Hindlimb muscle (tissue), 1 donor: Measurements from ENCODE around the gene ESYT2. TPM values are rescaled to one million over a fixed set of nuclear protein-coding genes. Genes with fewer than 3 reads are reported as not detected.

Experiments
- DNase-seq: peaks from one replicate; pipeline ENCODE4 v3.0.0-alpha.2; 2013
- polyA plus RNA-seq: library from polyadenylated mRNA; unstranded; fragments of 120-200 nt; gene quantifications from one replicate; pipeline ENCODE4 v1.2.1, GENCODE V29; 2013; ENCODE audit not compliant: insufficient read length

ESYT2 gene
- polyA plus RNA-seq, 1 donor = 31.7 TPM

DNA sequence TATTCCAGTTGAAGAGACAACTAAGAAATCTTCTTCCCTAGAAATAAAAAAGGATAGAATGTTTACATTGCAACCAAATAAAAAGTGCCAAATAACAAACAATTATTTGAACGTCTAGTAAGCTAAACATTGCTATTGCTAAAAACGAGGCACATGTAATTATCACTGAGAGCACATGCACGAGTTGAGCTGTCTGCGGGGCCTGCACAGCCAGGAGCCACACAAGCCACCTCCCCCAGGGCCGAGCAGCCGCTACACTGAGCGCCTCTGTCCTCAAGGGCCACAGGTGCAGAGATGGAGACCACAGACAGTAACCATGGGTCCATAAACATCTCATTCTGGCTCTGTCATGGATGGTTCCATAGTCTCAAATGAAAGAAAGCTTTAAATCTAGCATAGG is 141.9 kb downstream of the ESYT2 start:
- no peak for DNase-seq

DNA sequence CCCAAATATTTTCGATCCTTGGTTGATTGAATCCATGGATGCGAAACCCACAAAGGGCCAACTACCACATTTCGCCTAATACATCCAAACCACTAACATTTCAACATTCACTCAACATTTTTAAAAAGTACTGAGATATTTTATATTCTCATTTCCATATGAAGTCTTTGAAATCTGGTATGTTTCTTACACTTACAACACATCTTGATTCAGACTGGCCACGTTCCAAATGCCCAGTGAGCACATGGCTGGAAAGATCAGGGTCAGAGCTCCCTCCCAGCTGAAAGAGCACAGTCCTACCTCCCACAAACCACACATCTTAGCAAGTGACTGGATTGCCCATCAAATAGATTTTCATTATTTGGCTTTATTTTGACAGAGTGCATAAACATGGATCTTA is 143.6 kb downstream of the ESYT2 start:
- no peak for DNase-seq

DNA sequence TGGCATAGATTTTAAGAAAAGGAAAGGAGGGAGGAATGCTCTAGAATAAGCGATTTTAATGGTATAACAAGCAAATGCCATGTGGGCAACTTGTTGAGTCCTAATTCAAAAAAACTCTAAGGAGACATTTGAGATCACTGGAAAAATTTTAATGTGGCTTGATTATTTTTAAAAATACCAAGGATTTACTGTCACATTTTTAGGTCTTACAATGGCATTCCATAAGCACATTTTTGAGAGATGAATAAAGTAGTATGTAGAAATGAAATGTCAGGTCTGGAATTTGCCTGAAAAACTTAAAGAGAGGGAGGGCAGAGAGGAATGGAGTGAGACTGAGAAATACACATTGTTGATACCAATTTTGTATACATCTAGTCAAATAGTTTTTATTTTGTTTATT is 145.0 kb downstream of the ESYT2 start:
- DNase-seq = no peak

DNA sequence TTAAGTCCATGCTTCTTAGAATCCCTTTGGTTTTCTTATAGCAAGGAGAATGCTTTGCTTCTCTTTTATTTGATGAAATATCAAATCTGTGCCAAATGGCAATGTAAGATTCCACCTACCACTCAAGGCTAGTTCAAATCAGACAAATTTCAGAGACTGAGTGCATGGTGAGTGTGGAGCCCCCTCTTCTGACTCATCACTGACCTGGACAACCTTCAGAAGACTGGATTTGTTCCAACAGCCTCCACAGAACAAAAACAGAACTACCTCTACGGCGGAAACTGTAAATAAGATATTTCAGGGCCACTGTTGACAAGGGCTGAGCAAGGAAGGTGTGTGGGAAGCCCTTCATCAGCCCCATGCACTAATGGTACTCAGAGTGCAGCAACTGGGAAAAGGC is 145.8 kb downstream of the ESYT2 start:
- DNase-seq = no peak

DNA sequence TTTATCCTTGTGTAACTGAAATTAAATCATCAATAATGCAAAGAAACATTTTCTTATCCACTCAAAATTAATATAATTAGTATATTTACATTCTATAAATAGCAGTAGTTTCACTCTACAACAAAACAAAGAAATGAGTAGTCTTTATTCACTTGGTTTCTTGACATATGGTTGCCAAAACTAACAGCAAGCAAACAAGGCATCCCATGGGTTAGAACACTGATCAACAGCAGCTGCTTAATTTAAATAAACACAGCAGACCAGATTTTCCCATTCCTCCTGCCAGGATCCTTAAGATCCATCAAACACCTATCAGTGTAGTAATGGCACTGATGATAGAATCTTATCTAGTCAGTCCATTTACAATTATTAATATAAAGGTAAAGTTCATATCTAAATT is 146.9 kb downstream of the ESYT2 start:
- no peak for DNase-seq

Other genes starting within 250 kb of the ESYT2 start
- 2.0 TPM for gene PTPRN2, start 241.7 kb downstream of the ESYT2 start, polyA plus RNA-seq
- 11.6 TPM for gene NCAPG2, start 124.7 kb downstream of the ESYT2 start, polyA plus RNA-seq
- 15.3 TPM for gene DYNC2I1, start 27.0 kb upstream of the ESYT2 start, polyA plus RNA-seq